ENCODE measurements around the gene ADAMTS2. TPM values are rescaled to one million over a fixed set of nuclear protein-coding genes. Genes with fewer than 3 reads are reported as not detected.

The ADAMTS2 gene
- total RNA-seq, 4 donors from 2014 or later = 6.0 to 20.9 (median 13.5) TPM

DNA sequence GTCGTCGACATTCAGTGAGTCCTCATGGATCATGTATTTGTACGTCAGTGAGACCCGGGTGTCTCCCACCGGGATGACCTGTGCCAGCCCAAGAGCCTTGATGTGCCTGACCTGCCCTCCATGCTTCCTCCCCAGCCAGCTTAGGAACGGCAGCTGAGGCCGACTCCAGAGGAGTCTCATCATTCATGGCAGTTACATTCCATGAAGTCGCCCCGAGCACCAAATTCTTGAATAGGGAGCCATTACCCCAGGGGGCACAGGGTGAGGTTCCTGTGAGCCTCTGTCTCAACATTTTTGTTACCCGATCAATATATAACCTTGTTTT, 217.3 kb downstream of the ADAMTS2 start:
- Histone ChIP-seq H3K27me3 (no peaks in the 10 kb centered on the region), H3K4me3 (no peak overlapping the region), H3K9me3 (no peaks in the 10 kb centered on the region), H3K27ac (no peak overlapping the region), H3K36me3 (no peaks in the 10 kb centered on the region), H3K4me1 (no peaks in the 10 kb centered on the region)
- in situ Hi-C loops (cut with MboI; ENCODE audit: low pct_ligation_motif_present in 1 of 4, low pct_unique_long_range_greater_than_20kb in 1 of 4, low sequenced_read_pairs in 3 of 4) = no loop called here
- WGBS, 2 donors (ENCODE audit: low coverage in 1 of 2) = 88 to 96% methylated on average over 9 to 10 of the region's 10 CpGs
- DNase-seq = no peak
- intact Hi-C loops (cut with DNase I; ENCODE audit: low total_unique reads) = no loop called here
- TF ChIP-seq POLR2A (IDR thresholded peaks at IDR 0.05) (no peak), POLR2AphosphoS5 (IDR thresholded peaks at IDR 0.05) (no peak), EP300 (IDR thresholded peaks at IDR 0.05; ENCODE audit: low read depth) (no peak), CTCF (IDR thresholded peaks at IDR 0.05) (no peak)

- no peak for DNase-seq
- TF ChIP-seq POLR2A (IDR thresholded peaks at IDR 0.05) (no peak), EP300 (IDR thresholded peaks at IDR 0.05; ENCODE audit: low read depth) (no peak), CTCF (IDR thresholded peaks at IDR 0.05) (no peak), POLR2AphosphoS5 (IDR thresholded peaks at IDR 0.05) (no peak)
- no peak overlapping the region for H3K4me3 ChIP-seq
- H3K9me3 ChIP-seq = no peaks in the 10 kb centered on the region
- H3K27ac ChIP-seq = no peak overlapping the region
- H3K4me1 ChIP-seq = no peaks in the 10 kb centered on the region
- 81 to 86% methylated on average over 5 to 21 of the region's 21 CpGs for WGBS, 2 donors (ENCODE audit: low coverage in 1 of 2)
- intact Hi-C loops (cut with DNase I; ENCODE audit: low total_unique reads) = no loop called here
- no peaks in the 10 kb centered on the region for H3K36me3 ChIP-seq
- no peaks in the 10 kb centered on the region for H3K27me3 ChIP-seq
- in situ Hi-C loops (cut with MboI; ENCODE audit: low pct_ligation_motif_present in 1 of 4, low pct_unique_long_range_greater_than_20kb in 1 of 4, low sequenced_read_pairs in 3 of 4) = no loop called here
Observed at GRCh38 chr5:179127136-179128040, 217.9 kb downstream of the ADAMTS2 start.

- H3K9me3 ChIP-seq = no peaks in the 10 kb centered on the region
- intact Hi-C loops (cut with DNase I; ENCODE audit: low total_unique reads) (no loop called here), in situ Hi-C loops (cut with MboI; ENCODE audit: low pct_ligation_motif_present in 1 of 4, low pct_unique_long_range_greater_than_20kb in 1 of 4, low sequenced_read_pairs in 3 of 4) (no loop called here)
- H3K4me3 ChIP-seq = no peak overlapping the region
- 84% methylated on average over 14 of the region's 14 CpGs; no CpG with 5 or more reads in 1 of the 2 donors for WGBS, 2 donors (ENCODE audit: low coverage in 1 of 2)
- no peak for DNase-seq
- H3K36me3 ChIP-seq = no peaks in the 10 kb centered on the region
- H3K4me1 ChIP-seq = no peaks in the 10 kb centered on the region
- no peaks in the 10 kb centered on the region for H3K27me3 ChIP-seq
- TF ChIP-seq CTCF (IDR thresholded peaks at IDR 0.05) = no peak
- H3K27ac ChIP-seq = no peak overlapping the region
Observed at GRCh38 chr5:179126506-179126991, 218.7 kb downstream of the ADAMTS2 start.

GRCh38 chr5:179125789-179126505, 219.3 kb downstream of the ADAMTS2 start:
- Histone ChIP-seq H3K36me3 (no peaks in the 10 kb centered on the region), H3K27ac (no peak overlapping the region), H3K27me3 (no peaks in the 10 kb centered on the region), H3K9me3 (no peaks in the 10 kb centered on the region), H3K4me3 (no peak overlapping the region), H3K4me1 (no peaks in the 10 kb centered on the region)
- DNase-seq = no peak
- TF ChIP-seq POLR2A (IDR thresholded peaks at IDR 0.05) = no peak
- TF ChIP-seq EP300 (IDR thresholded peaks at IDR 0.05; ENCODE audit: low read depth) = no peak
- no peak for TF ChIP-seq POLR2AphosphoS5 (IDR thresholded peaks at IDR 0.05)
- no peak for TF ChIP-seq CTCF (IDR thresholded peaks at IDR 0.05)
- intact Hi-C loops (cut with DNase I; ENCODE audit: low total_unique reads) (no loop called here), in situ Hi-C loops (cut with MboI; ENCODE audit: low pct_ligation_motif_present in 1 of 4, low pct_unique_long_range_greater_than_20kb in 1 of 4, low sequenced_read_pairs in 3 of 4) (no loop called here)
- 91% methylated on average over 21 of the region's 25 CpGs; no CpG with 5 or more reads in 1 of the 2 donors for WGBS, 2 donors (ENCODE audit: low coverage in 1 of 2)

All from transverse colon (tissue), 4 donors.